ENCODE measurements around the gene EGLN3. TPM values are rescaled to one million over a fixed set of nuclear protein-coding genes. Genes with fewer than 3 reads are reported as not detected.
A peak's percentile ranks its signal among the peaks of the same experiment; 100 is the strongest.

Gene EGLN3
- 1 to 10 TPM; 1.6 to 2.1 TPM for total RNA-seq
- 2.5 TPM for polyA plus RNA-seq

- Mint-ChIP-seq H3K36me3 (peaks cover 0 to 1% (median 0%) of the 10 kb centered on the region in 3 donors), H3K27ac (peak within 1 kb of the TSS in 2 of 8 donors; percentile 43 to 66), H3K9me3 (peaks cover 0 to 4% (median 0%) of the 10 kb centered on the region in 5 donors), H3K27me3 (peaks cover 14 to 37% of the 10 kb centered on the region in 2 donors), H3K4me3 (peak within 1 kb of the TSS; percentile 69 to 87 (median 74)), H3K4me1 (peaks cover 13 to 18% (median 14%) of the 10 kb centered on the region in 3 donors)
- H3K4me1 ChIP-seq (ENCODE audit: insufficient read depth, low read length) = no peaks in the 10 kb centered on the region
- H3K27me3 ChIP-seq (ENCODE audit: insufficient read depth, low read length, poor library complexity, severe bottlenecking) = no peaks in the 10 kb centered on the region
- ChIA-PET CTCF (no interaction called here), POLR2A (no interaction called here)
- H3K9me3 ChIP-seq (ENCODE audit: low read length) = no peaks in the 10 kb centered on the region
- H3K36me3 ChIP-seq (ENCODE audit: insufficient read depth, low read length) = no peaks in the 10 kb centered on the region
- peak within 1 kb of the TSS; percentile 53 for H3K27ac ChIP-seq (ENCODE audit: low read depth, low read length)
- peak; percentile 10 to 49 (median 21) for DNase-seq
- H3K4me3 ChIP-seq (ENCODE audit: low read length) = peak within 1 kb of the TSS; percentile 39
These were observed at the start of gene EGLN3 for GRCh38 chr14:33950320-33951182. EGLN3 (minus strand) TSS chr14:33951074; CDS start chr14:33950752, 322 bp downstream.

- Mint-ChIP-seq H3K4me1 (peaks cover 0 to 4% (median 0%) of the 10 kb centered on the region in 3 donors), H3K9me3 (peaks cover 0 to 2% (median 0%) of the 10 kb centered on the region in 5 donors), H3K36me3 (peaks cover 0 to 5% (median 0%) of the 10 kb centered on the region in 3 donors), H3K27ac (no peak overlapping the region), H3K27me3 (peaks cover 0 to 2% of the 10 kb centered on the region in 2 donors), H3K4me3 (no peak overlapping the region)
- Histone ChIP-seq H3K27me3 (ENCODE audit: insufficient read depth, low read length, poor library complexity, severe bottlenecking) (no peaks in the 10 kb centered on the region), H3K9me3 (ENCODE audit: low read length) (no peaks in the 10 kb centered on the region), H3K4me1 (ENCODE audit: insufficient read depth, low read length) (no peaks in the 10 kb centered on the region), H3K4me3 (ENCODE audit: low read length) (no peak overlapping the region), H3K27ac (ENCODE audit: low read depth, low read length) (no peak overlapping the region), H3K36me3 (ENCODE audit: insufficient read depth, low read length) (no peaks in the 10 kb centered on the region)
- CTCF ChIA-PET = no interaction called here
- POLR2A ChIA-PET = no interaction called here
- no peak for DNase-seq
These were observed 49.5 kb upstream of the EGLN3 start for GRCh38 chr14:34000396-34000795.

- peaks cover 0 to 4% (median 0%) of the 10 kb centered on the region in 3 donors for H3K4me1 Mint-ChIP-seq
- H3K9me3 Mint-ChIP-seq = peaks cover 0 to 2% (median 0%) of the 10 kb centered on the region in 5 donors
- no peak overlapping the region for H3K27ac Mint-ChIP-seq
- Histone ChIP-seq H3K4me3 (ENCODE audit: low read length) (no peak overlapping the region), H3K27ac (ENCODE audit: low read depth, low read length) (no peak overlapping the region), H3K27me3 (ENCODE audit: insufficient read depth, low read length, poor library complexity, severe bottlenecking) (no peaks in the 10 kb centered on the region), H3K4me1 (ENCODE audit: insufficient read depth, low read length) (no peaks in the 10 kb centered on the region), H3K9me3 (ENCODE audit: low read length) (no peaks in the 10 kb centered on the region), H3K36me3 (ENCODE audit: insufficient read depth, low read length) (no peaks in the 10 kb centered on the region)
- H3K4me3 Mint-ChIP-seq = no peak overlapping the region
- H3K36me3 Mint-ChIP-seq = peaks cover 0 to 5% (median 0%) of the 10 kb centered on the region in 3 donors
- H3K27me3 Mint-ChIP-seq = peaks cover 0 to 2% of the 10 kb centered on the region in 2 donors
- DNase-seq = no peak
- ChIA-PET CTCF (no interaction called here), POLR2A (no interaction called here)
These were observed 49.0 kb upstream of the EGLN3 start for GRCh38 chr14:33999771-34000291.

- Mint-ChIP-seq H3K4me3 (no peak overlapping the region), H3K9me3 (peaks cover 0 to 2% (median 0%) of the 10 kb centered on the region in 5 donors), H3K36me3 (peaks cover 0 to 4% (median 0%) of the 10 kb centered on the region in 3 donors), H3K4me1 (peaks cover 0 to 2% (median 0%) of the 10 kb centered on the region in 3 donors), H3K27ac (no peak overlapping the region), H3K27me3 (peaks cover 0 to 2% of the 10 kb centered on the region in 2 donors)
- ChIA-PET POLR2A (no interaction called here), CTCF (no interaction called here)
- no peaks in the 10 kb centered on the region for H3K36me3 ChIP-seq (ENCODE audit: insufficient read depth, low read length)
- H3K9me3 ChIP-seq (ENCODE audit: low read length) = no peaks in the 10 kb centered on the region
- no peaks in the 10 kb centered on the region for H3K27me3 ChIP-seq (ENCODE audit: insufficient read depth, low read length, poor library complexity, severe bottlenecking)
- no peak overlapping the region for H3K27ac ChIP-seq (ENCODE audit: low read depth, low read length)
- H3K4me3 ChIP-seq (ENCODE audit: low read length) = no peak overlapping the region
- no peaks in the 10 kb centered on the region for H3K4me1 ChIP-seq (ENCODE audit: insufficient read depth, low read length)
- no peak for DNase-seq
These were observed 46.7 kb upstream of the EGLN3 start for GRCh38 chr14:33997611-33998010.

GRCh38 chr14:33996462-33996861 is 45.6 kb upstream of the EGLN3 start:
- H3K27me3 Mint-ChIP-seq = peaks cover 0 to 4% of the 10 kb centered on the region in 2 donors
- CTCF ChIA-PET = no interaction called here

GRCh38 chr14:33993246-33993645 is 42.4 kb upstream of the EGLN3 start:
- CTCF ChIA-PET = no interaction called here
- Mint-ChIP-seq H3K9me3 (peaks cover 0 to 2% (median 0%) of the 10 kb centered on the region in 5 donors), H3K27me3 (peaks cover 0 to 5% of the 10 kb centered on the region in 2 donors), H3K4me1 (peaks cover 0 to 11% (median 5%) of the 10 kb centered on the region in 3 donors), H3K36me3 (peaks cover 0 to 2% (median 0%) of the 10 kb centered on the region in 3 donors), H3K27ac (no peak overlapping the region), H3K4me3 (no peak overlapping the region)
- Histone ChIP-seq H3K36me3 (ENCODE audit: insufficient read depth, low read length) (no peaks in the 10 kb centered on the region), H3K27me3 (ENCODE audit: insufficient read depth, low read length, poor library complexity, severe bottlenecking) (no peaks in the 10 kb centered on the region), H3K9me3 (ENCODE audit: low read length) (no peaks in the 10 kb centered on the region), H3K4me3 (ENCODE audit: low read length) (no peak overlapping the region), H3K4me1 (ENCODE audit: insufficient read depth, low read length) (no peaks in the 10 kb centered on the region), H3K27ac (ENCODE audit: low read depth, low read length) (no peak overlapping the region)
- no peak for DNase-seq
- POLR2A ChIA-PET = no interaction called here

More at GRCh38 chr14:33996462-33996861, 45.6 kb upstream of the EGLN3 start:
- Histone ChIP-seq H3K9me3 (ENCODE audit: low read length) (no peaks in the 10 kb centered on the region), H3K36me3 (ENCODE audit: insufficient read depth, low read length) (no peaks in the 10 kb centered on the region), H3K4me3 (ENCODE audit: low read length) (no peak overlapping the region), H3K27ac (ENCODE audit: low read depth, low read length) (no peak overlapping the region), H3K4me1 (ENCODE audit: insufficient read depth, low read length) (no peaks in the 10 kb centered on the region), H3K27me3 (ENCODE audit: insufficient read depth, low read length, poor library complexity, severe bottlenecking) (no peaks in the 10 kb centered on the region)
- Mint-ChIP-seq H3K4me3 (no peak overlapping the region), H3K36me3 (peaks cover 0 to 2% (median 0%) of the 10 kb centered on the region in 3 donors), H3K4me1 (no peaks in the 10 kb centered on the region), H3K9me3 (peaks cover 0 to 2% (median 0%) of the 10 kb centered on the region in 5 donors), H3K27ac (no peak overlapping the region)
- POLR2A ChIA-PET = no interaction called here
- no peak for DNase-seq

- Mint-ChIP-seq H3K36me3 (peaks cover 0 to 2% (median 0%) of the 10 kb centered on the region in 3 donors), H3K4me3 (no peak overlapping the region)
- CTCF ChIA-PET = no interaction called here
These were observed 41.6 kb upstream of the EGLN3 start for GRCh38 chr14:33992274-33993007.

More at GRCh38 chr14:33992274-33993007, 41.6 kb upstream of the EGLN3 start:
- Mint-ChIP-seq H3K9me3 (peaks cover 0 to 2% (median 0%) of the 10 kb centered on the region in 5 donors), H3K27ac (no peak overlapping the region), H3K27me3 (peaks cover 0 to 5% of the 10 kb centered on the region in 2 donors), H3K4me1 (peaks cover 0 to 11% (median 5%) of the 10 kb centered on the region in 3 donors)
- POLR2A ChIA-PET = no interaction called here
- Histone ChIP-seq H3K9me3 (ENCODE audit: low read length) (no peaks in the 10 kb centered on the region), H3K36me3 (ENCODE audit: insufficient read depth, low read length) (no peaks in the 10 kb centered on the region), H3K27ac (ENCODE audit: low read depth, low read length) (no peak overlapping the region), H3K4me1 (ENCODE audit: insufficient read depth, low read length) (no peaks in the 10 kb centered on the region), H3K4me3 (ENCODE audit: low read length) (no peak overlapping the region), H3K27me3 (ENCODE audit: insufficient read depth, low read length, poor library complexity, severe bottlenecking) (no peaks in the 10 kb centered on the region)
- DNase-seq = no peak

Measured in CD8-positive, alpha-beta memory T cell (primary cell).